Adrenal gland (tissue), 12 donors: ENCODE data around the gene TMEM184B. TPM values are rescaled to one million over a fixed set of nuclear protein-coding genes. Genes with fewer than 3 reads are reported as not detected.

Experiments
- DNase-seq, 7 donors: peaks; one replicate each; pipeline ENCODE4 v3.0.0-alpha.2; 2019 to 2020
- H3K27ac ChIP-seq, 5 donors: fragments of 200-600 bp; sonication (generic) in 4 of 5; 1 replicate in 3 of 5; 2 replicates in 2 of 5; pipeline versions ENCODE4 v1.5.1 to v1.8.0; 2016 to 2020; ENCODE audit warnings: mild to moderate bottlenecking in 1 of 5
- H3K27me3 ChIP-seq: fragments of 200-600 bp; 2 replicates; pipeline ENCODE4 v1.8.0; 2021
- H3K36me3 ChIP-seq, 2 donors: fragments of 200-600 bp; replicated peaks in 1 of 2; 1 replicate in 1 of 2; 2 replicates in 1 of 2; pipeline versions ENCODE4 v1.5.1 to v1.8.0; 2018 to 2022
- H3K4me1 ChIP-seq, 2 donors: fragments of 200-600 bp; replicated peaks in 1 of 2; 1 replicate in 1 of 2; 2 replicates in 1 of 2; pipeline versions ENCODE4 v1.5.1 to v1.8.0; 2018 to 2021
- H3K4me3 ChIP-seq, 4 donors: fragments of 200-600 bp; sonication (generic) in 3 of 4; one replicate each; pipeline ENCODE4 v1.5.1; 2016 to 2018
- H3K9me3 ChIP-seq, 3 donors: fragments of 200-600 bp; sonication (generic) in 1 of 3; replicated peaks in 1 of 3; 1 replicate in 2 of 3; 2 replicates in 1 of 3; pipeline versions ENCODE4 v1.5.1 to v1.8.0; 2016 to 2021
- POLR2A ChIP-seq, 2 donors: fragments of 450-650 bp; IDR thresholded peaks; one replicate each; pipeline ENCODE4 v1.6.1; 2017; ENCODE audit warnings: antibody characterized with exemption in 2 of 2, mild to moderate bottlenecking in 2 of 2, moderate library complexity in 1 of 2
- WGBS, 4 donors: extraction: QIAGEN DNeasy Blood & Tissue Kit in 2 of 4; methylation state at CpG; one replicate each; pipeline versions ENCODE4 v1.1.5 to v1.1.7; 2013 to 2017; 5-methylcytosine and 5-hydroxymethylcytosine counted together
- intact Hi-C, 2 donors: fragments of 100-400 bp; cut with DNase I; formaldehyde crosslinking; loops; one replicate each; pipeline versions ENCODE4 v1.14.1 to v1.15.0; 2022 to 2023
- polyA plus RNA-seq, 3 donors: library from polyadenylated mRNA; stranded (reverse); fragments of 200-250 nt in 2 of 3; fragments of 350-450 nt in 1 of 3; fragmentation: Illumina TruSeq in 1 of 3; extraction: RNeasy Lipid Tissue Mini Kit (QIAGEN cat#74804) in 1 of 3; gene quantifications; one replicate each; pipeline ENCODE4 v1.2.3, GENCODE V29; 2013 to 2014
- total RNA-seq, 9 donors: library from RNA; depleted of rRNA in 4 of 9; stranded (reverse); fragments of >200 nt in 4 of 9; fragments of 120-200 nt in 1 of 9; fragmentation: NEBNext Ultra II Directional in 1 of 9; extraction: Animal tissue kit (Norgen Biotek cat#: 25700) in 1 of 9; gene quantifications; one replicate each; pipeline versions ENCODE4 v1.1.0 to v1.2.4, GENCODE V29; 2013 to 2023
- TF ChIP-seq, protein P1 (sequence below), 6 experiments: fragments of 450-650 bp in 4 of 6; fragments of 200-600 bp in 2 of 6; sonication (generic) in 1 of 6; IDR thresholded peaks; 1 replicate in 5 of 6; 2 replicates in 1 of 6; pipeline versions ENCODE4 v1.5.1 to v1.8.0; 2016 to 2021; ENCODE audit warnings: antibody characterized with exemption in 6 of 6, mild to moderate bottlenecking in 2 of 6, moderate library complexity in 1 of 6
- donor health status: healthy with polysubstance abuse.
- donor health status: Bipolar disorder and iron deficiency.
- donor health status: DM: yes; HTN: yes; CAD: no.
- donor health status: DM: no; HTN: no; CAD: no.
- donor health status: DM: no; HTN: no; CAD: no.
- donor health status: DM: yes; HTN: yes; CAD: no.

The TMEM184B gene
- total and polyA plus RNA-seq, 12 donors = 7.1 to 107 (median 43.8) TPM

- intact Hi-C loops = loop anchor here in 1 of 2 donors (10.0 kb wide), 1 partner anchor 114 kb away; the partner anchor contains the start of gene BAIAP2L2
- no peak overlapping the region for H3K4me3 ChIP-seq
- H3K9me3 ChIP-seq = no peaks in the 10 kb centered on the region
- DNase-seq = no peak
- H3K4me1 ChIP-seq = peaks cover 32 to 36% of the 10 kb centered on the region in 2 donors
- TF ChIP-seq, protein P1, sequence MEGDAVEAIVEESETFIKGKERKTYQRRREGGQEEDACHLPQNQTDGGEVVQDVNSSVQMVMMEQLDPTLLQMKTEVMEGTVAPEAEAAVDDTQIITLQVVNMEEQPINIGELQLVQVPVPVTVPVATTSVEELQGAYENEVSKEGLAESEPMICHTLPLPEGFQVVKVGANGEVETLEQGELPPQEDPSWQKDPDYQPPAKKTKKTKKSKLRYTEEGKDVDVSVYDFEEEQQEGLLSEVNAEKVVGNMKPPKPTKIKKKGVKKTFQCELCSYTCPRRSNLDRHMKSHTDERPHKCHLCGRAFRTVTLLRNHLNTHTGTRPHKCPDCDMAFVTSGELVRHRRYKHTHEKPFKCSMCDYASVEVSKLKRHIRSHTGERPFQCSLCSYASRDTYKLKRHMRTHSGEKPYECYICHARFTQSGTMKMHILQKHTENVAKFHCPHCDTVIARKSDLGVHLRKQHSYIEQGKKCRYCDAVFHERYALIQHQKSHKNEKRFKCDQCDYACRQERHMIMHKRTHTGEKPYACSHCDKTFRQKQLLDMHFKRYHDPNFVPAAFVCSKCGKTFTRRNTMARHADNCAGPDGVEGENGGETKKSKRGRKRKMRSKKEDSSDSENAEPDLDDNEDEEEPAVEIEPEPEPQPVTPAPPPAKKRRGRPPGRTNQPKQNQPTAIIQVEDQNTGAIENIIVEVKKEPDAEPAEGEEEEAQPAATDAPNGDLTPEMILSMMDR (IDR thresholded peaks at IDR 0.05) = no peak
- peak in 1 of 2 donors; percentile 39 for TF ChIP-seq POLR2A (IDR thresholded peaks at IDR 0.05)
- peak overlapping the region; percentile 81 to 95 (median 90) for H3K27ac ChIP-seq
- no peaks in the 10 kb centered on the region for H3K27me3 ChIP-seq
- WGBS, 4 donors = 43 to 57% (median 50%) methylated on average over 3 of the region's 3 CpGs
- peaks cover 0 to 43% of the 10 kb centered on the region in 2 donors for H3K36me3 ChIP-seq
Measured at GRCh38 chr22:38228326-38228872, 44.4 kb downstream of the TMEM184B start.

DNA sequence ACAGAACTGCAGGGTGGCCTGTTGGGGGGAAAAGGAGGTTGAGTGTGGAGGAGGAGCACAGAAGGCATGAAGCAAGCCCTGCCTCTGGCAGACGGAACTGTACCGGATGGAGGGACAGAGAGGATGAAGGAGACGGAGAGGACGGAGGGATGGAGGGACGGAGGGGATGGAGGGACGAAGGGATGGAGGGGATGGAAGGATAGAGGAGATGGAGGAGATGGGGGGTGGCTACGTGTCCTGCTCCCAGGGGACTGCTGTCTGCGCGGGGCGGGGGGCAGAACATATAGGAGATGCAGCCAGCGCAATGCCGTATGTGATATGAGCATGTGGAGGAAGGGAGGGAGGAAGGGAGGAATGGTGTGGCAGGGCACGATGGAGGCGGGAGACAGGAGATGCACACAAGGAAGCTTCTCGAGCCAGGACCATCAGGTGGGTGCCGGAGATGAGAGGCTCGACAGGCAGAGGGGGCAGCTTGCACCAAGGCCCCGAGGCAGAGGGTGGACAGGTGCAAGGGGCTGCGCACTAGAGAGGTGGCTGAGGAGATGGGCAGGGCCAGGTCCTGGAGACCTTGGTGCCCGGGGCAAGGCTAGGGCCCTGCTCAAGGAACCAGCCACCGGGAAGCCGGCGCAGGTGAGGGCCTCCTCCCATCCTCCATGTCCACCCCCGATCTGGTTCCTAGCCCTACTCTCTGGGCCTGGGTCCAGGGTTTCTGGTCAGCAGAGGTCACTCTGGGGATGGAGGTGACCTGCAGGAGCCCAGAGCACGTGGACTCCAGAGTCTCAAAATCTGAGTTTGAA lies 45.8 kb downstream of the TMEM184B start:
- Histone ChIP-seq H3K4me3 (no peak overlapping the region), H3K27ac (peak overlapping the region in 3 of 5 donors; percentile 81 to 95 (median 93)), H3K36me3 (peaks cover 0 to 43% of the 10 kb centered on the region in 2 donors), H3K4me1 (peaks cover 28 to 33% of the 10 kb centered on the region in 2 donors), H3K27me3 (no peaks in the 10 kb centered on the region), H3K9me3 (no peaks in the 10 kb centered on the region)
- DNase-seq = no peak
- 92 to 96% (median 93%) methylated on average over 20 to 25 of the region's 25 CpGs for WGBS, 4 donors
- TF ChIP-seq, protein P1 (IDR thresholded peaks at IDR 0.05) = no peak
- no peak for TF ChIP-seq POLR2A (IDR thresholded peaks at IDR 0.05)
- intact Hi-C loops = loop anchor here in 1 of 2 donors (10.0 kb wide), 1 partner anchor 112 kb away; the partner anchor contains the start of gene BAIAP2L2

DNA sequence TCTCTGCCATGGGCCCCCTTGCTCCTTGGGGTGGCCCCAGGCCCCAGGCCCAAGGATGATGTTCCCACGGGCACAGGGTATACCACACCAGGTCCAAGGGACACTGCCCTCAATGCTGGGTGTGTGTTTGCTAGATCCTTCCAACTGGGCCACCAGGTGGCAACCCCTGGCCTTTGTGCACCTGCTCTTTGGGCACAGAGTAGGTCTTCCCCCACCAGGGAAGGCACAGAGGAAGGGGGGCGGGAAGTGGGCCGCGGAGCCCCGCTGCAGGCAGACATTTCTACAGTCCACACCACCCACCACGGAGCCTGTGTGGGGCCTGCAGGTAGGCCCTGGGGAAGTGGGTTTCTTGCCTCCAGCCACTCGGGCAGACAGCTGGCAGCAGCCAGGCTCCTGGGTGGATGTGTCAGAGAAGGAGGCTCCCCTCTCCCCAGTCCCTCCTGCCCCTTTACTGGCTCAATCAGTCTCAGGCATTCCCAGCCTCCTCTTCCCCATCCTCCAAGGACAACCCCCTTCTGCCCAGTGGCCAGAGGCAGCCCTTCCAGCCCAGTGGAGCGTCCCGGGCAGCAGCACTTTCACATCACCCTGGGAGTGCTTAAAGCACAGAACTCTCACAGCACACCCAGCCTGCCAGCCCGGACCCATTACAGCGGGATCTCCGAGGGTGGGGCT lies 49.4 kb downstream of the TMEM184B start:
- Histone ChIP-seq H3K4me3 (no peak overlapping the region), H3K4me1 (peaks cover 16 to 25% of the 10 kb centered on the region in 2 donors), H3K27ac (no peak overlapping the region), H3K27me3 (no peaks in the 10 kb centered on the region), H3K9me3 (no peaks in the 10 kb centered on the region), H3K36me3 (peaks cover 0 to 37% of the 10 kb centered on the region in 2 donors)
- intact Hi-C loops = loop anchor here in 1 of 2 donors (10.0 kb wide), 1 partner anchor 109 kb away; the partner anchor contains the start of gene BAIAP2L2
- DNase-seq = peak in 1 of 7 donors; percentile 39
- WGBS, 4 donors = 69 to 79% (median 76%) methylated on average over 8 to 12 of the region's 12 CpGs
- TF ChIP-seq, protein P1 (IDR thresholded peaks at IDR 0.05) = no peak
- no peak for TF ChIP-seq POLR2A (IDR thresholded peaks at IDR 0.05)

DNA sequence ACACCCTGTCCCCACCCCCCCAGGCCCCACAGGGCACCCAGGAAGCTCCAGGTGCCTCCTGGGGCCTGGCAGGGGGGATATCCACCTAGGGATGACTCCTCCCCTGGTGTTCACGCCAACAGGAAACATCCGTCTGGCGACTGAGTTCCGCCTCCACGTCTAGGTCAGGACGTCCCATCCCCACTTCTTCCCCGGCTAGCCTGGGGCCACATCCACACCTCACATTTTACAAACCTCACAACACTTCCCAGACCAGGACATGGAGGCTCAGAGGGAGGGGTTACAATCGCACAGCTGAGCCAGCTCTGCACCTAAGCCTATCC lies 50.1 kb downstream of the TMEM184B start:
- 70 to 80% (median 75%) methylated on average over 3 to 8 of the region's 8 CpGs for WGBS, 4 donors
- no peak for TF ChIP-seq POLR2A (IDR thresholded peaks at IDR 0.05)
- TF ChIP-seq, protein P1 (IDR thresholded peaks at IDR 0.05) = no peak
- Histone ChIP-seq H3K4me3 (no peak overlapping the region), H3K36me3 (peaks cover 0 to 33% of the 10 kb centered on the region in 2 donors), H3K27ac (no peak overlapping the region), H3K27me3 (no peaks in the 10 kb centered on the region), H3K9me3 (no peaks in the 10 kb centered on the region), H3K4me1 (peaks cover 14 to 25% of the 10 kb centered on the region in 2 donors)
- intact Hi-C loops = loop anchor here in 1 of 2 donors (10.0 kb wide), 1 partner anchor 108 kb away; the partner anchor contains the start of gene BAIAP2L2
- DNase-seq = no peak
